HG03460 (cell line): ENCODE data around the gene ZFR.
"Not testable (repeated sequence)": the region's sequence is repeated elsewhere in the genome, so short reads cannot be mapped to it uniquely, and the experiment has no call there.

Experiments
- ATAC-seq: cut with Tn5 transposase; IDR thresholded peaks from one replicate; pipeline ENCODE4 v1.9.1; 2021; ENCODE audit not compliant: unreplicated experiment

The ZFR gene

GRCh38 chr5:32452316-32452715 lies 7.8 kb upstream of the ZFR start:
- not testable (repeated sequence) for ATAC-seq

GRCh38 chr5:32450952-32451351 lies 6.4 kb upstream of the ZFR start:
- no peak for ATAC-seq

GRCh38 chr5:32449262-32449661 lies 4.7 kb upstream of the ZFR start:
- ATAC-seq: no peak

GRCh38 chr5:32446630-32447029 lies 2.1 kb upstream of the ZFR start:
- no peak for ATAC-seq

GRCh38 chr5:32445831-32446614 lies 1.5 kb upstream of the ZFR start:
- ATAC-seq: no peak

- ATAC-seq: no peak
Observed at GRCh38 chr5:32445287-32445758, 783 bp upstream of the ZFR start.

GRCh38 chr5:32443541-32444430 lies 754 bp downstream of the ZFR start:
- peak; percentile 29 for ATAC-seq

GRCh38 chr5:32443145-32443540 lies 1.4 kb downstream of the ZFR start:
- peak; percentile 47 for ATAC-seq

DNA sequence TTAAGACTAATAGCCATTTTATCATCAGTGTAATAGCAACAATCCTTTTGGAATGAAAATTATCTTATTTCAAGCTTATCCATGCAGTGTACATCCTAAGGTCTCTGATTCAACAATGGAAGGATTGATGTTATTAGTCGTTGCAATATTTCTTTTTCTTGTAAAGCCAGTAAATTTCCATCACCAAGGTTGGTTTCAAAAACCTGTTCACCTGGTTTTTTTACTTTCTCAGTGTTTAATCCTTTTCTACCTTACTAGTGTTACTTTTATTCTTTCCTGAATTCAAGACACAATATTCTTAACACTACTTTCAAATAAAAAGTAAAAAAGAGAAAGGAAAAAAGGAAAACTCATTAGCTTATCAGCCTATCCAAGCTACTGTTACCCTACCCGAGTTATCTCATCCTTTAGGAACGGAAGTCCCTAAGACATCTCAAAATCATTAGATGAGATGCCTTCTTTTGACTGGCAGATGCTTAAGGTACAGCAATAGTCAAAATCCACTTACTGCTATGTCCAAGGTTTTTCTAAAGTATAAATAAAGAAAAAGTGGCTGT lies 5.4 kb downstream of the ZFR start:
- no peak for ATAC-seq

DNA sequence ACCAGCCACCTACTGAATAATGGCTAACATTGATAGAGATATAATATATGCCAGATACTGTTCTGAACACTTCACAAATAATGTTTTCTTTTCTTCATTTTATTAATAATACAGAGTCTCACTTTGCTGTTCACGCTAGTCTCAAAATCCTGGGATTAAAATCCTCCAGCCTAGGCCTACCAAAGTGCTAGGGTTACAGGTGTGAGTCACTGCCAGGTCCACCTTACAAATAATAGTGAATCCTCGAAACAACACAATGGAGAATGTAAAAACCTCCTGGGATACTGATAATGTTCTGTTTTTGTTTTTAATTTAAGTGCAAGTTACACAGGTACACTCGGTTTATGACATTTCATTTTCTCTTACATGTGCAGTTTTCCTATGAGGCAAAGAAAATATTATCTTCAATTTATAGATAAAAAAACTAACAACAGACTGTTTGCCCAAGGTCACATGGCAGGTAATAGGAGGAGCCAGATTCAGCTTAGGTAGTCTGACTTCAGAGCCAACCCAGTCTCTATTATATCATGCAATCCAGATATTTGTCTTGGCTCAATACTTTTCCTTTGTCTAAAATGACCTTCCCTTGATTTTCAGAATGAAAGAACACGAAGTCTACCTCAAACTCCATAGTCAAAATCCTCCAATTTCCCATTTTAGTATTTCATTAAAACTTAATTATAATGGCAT lies 7.8 kb downstream of the ZFR start:
- no peak for ATAC-seq

DNA sequence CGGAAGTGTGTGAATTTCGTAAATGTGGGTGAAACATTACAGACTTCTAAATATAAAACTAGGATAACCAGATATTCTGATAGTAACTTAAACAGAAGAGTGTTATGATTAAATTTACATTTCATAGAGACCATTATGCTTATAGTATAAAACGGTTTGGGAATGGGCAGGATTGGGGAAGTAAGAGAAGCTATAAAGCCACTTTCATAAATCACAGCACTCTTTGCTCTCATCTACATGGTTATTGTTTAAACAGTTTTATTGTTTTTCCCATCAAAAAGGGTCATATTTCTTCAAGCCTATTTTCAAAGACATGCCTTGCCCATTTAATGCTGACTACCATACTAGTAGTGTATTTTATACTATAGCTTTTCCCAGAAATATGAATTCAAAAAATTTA lies 9.2 kb downstream of the ZFR start:
- ATAC-seq: no peak

- ATAC-seq: no peak
Observed at GRCh38 chr5:32434221-32434620, 10.3 kb downstream of the ZFR start.

DNA sequence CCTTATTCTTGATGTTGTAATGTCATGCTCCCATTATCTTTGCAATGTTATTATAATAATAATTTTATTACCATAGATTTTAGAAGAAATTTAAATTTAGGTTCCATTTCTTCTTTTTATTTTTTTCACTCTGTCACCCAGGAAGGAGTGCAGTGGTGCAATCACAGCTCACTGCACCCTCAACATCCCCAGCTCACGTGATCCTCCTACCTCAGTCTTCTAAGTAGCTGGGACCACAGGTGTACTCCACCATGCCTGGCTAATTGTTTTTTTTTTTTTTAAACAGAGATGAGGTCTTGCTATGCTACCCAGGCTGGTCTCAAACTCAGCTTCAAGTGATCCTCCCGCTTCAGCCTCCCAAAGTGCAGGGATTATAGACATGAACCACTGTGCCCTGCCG lies 11.9 kb downstream of the ZFR start:
- no peak for ATAC-seq

DNA sequence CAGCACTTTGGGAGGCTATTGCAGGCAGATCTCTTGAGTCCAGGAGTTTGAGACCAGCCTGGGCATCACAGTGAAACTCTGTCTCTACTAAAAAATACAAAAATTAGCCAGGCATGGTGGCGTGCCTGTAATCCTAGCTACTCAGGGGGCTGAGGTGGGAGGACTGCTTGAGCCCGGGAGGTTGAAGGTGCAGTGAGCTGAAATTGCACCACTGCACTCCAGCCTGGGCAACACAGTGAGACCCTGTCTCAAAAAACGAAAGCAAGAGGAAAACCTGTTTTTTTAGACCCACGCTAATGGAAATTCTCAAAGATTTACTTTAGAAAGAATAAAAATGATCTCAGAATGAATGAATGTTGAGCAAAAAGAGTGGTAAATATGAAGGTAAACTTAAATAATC lies 13.7 kb downstream of the ZFR start:
- ATAC-seq: not testable (repeated sequence)

GRCh38 chr5:32428426-32428825 lies 16.1 kb downstream of the ZFR start:
- ATAC-seq: no peak

DNA sequence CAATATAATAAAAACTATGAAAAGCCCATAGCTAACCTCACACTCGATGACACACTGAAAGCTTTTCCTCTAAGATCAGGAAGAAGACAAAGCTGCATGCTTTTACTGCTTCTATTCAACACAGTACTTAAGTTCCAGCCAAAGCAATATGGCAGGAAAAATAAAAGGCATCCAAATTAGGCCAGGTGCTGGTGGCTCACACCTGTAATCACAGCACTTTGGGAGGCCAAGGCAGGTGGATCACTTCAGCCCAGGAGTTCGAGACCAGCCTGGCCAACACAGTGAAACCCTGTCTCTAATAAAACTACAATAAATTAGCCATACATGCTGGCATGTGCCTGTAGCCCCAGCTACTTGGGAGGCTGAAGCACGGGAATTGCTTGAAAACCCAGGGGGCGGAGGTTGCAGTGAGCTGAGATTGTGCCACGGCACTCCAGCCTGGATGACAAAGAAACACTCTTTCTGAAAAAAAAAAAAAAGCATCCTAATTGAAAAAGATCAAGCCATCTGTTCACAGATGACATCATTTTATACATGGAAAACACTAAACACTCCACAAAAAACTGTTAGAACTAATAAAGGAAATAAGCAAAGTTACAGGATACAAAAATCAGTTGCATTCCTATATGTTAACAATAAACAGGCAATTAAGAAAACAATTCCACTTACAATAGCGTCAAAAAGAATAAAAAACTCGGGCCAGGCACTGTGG lies 17.9 kb downstream of the ZFR start:
- no peak for ATAC-seq

DNA sequence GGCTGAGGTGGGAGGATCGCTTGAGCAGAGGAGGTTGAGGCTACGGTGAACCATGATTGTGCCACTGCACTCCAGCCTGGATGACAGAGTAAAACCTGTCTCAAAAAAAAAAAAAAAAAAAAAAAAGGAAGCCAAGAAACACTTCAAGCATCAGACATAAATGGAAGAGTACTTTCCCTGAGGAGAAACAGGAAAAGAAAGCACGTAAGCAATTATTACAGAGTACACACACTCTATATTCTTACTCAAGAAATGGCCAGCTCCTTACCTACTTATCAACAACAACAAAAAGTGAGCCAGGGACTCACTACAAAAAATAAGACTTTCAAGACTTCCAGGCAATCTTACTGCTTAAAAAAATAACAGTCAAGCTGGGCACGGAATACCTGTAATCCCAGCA lies 21.8 kb downstream of the ZFR start:
- no peak for ATAC-seq

- no peak for ATAC-seq
Observed at GRCh38 chr5:32421075-32421474, 23.5 kb downstream of the ZFR start.

- no peak for ATAC-seq
Observed at GRCh38 chr5:32420506-32420905, 24.0 kb downstream of the ZFR start.

- no peak for ATAC-seq
Observed at GRCh38 chr5:32419791-32420190, 24.7 kb downstream of the ZFR start.
